GM12801 (cell line): Measurements from ENCODE around the gene TSPYL1.

Source experiments
- TF ChIP-seq, protein P1 (sequence below): IDR thresholded peaks from one replicate; pipeline ENCODE4 v1.5.1; 2011; ENCODE audit warnings: control low read depth; ENCODE audit not compliant: insufficient read length; ENCODE audit errors: extremely low read depth

The TSPYL1 gene

DNA sequence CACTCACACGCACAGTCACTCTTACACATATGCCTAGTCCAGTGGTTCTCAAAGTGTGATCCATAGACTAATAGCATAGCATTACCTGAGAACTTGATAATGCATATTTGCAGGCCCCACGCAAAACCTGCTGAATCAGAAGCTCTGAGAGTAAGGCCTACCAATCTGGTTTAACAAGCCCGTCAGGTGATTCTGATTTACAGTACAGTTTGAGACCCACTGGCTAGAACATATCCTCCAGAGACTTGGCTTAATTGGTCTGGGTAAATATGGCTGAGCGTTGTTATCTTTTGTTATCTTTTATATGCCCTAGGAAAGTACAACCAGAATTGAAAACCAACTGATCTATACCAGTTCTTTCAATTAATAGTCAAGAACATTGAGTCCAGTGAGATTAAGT is 35.4 kb downstream of the TSPYL1 start:
- TF ChIP-seq, protein P1, sequence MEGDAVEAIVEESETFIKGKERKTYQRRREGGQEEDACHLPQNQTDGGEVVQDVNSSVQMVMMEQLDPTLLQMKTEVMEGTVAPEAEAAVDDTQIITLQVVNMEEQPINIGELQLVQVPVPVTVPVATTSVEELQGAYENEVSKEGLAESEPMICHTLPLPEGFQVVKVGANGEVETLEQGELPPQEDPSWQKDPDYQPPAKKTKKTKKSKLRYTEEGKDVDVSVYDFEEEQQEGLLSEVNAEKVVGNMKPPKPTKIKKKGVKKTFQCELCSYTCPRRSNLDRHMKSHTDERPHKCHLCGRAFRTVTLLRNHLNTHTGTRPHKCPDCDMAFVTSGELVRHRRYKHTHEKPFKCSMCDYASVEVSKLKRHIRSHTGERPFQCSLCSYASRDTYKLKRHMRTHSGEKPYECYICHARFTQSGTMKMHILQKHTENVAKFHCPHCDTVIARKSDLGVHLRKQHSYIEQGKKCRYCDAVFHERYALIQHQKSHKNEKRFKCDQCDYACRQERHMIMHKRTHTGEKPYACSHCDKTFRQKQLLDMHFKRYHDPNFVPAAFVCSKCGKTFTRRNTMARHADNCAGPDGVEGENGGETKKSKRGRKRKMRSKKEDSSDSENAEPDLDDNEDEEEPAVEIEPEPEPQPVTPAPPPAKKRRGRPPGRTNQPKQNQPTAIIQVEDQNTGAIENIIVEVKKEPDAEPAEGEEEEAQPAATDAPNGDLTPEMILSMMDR = no peak

DNA sequence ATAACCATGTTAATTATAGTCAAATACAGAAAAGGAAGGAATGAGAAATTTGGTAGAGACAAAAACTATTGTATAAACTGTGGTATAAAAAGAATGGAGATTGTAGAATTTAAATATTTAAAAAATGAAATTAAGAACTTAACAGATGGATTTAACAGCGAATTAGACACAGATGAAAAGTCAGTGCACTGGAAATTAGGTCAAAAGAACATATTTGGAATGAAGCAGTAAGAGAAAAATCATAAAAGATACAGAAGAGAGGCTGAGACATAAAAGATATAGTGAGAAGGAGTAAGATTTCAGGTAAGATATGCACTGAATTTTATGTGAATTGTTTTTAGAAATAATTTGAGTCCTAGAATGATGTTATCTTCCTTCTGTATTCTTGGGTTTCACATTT is 39.9 kb downstream of the TSPYL1 start:
- TF ChIP-seq, protein P1 = no peak

GRCh38 chr6:116239256-116239655 is 40.5 kb downstream of the TSPYL1 start:
- TF ChIP-seq, protein P1 = no peak

GRCh38 chr6:116238083-116238482 is 41.6 kb downstream of the TSPYL1 start:
- TF ChIP-seq, protein P1 = no peak

DNA sequence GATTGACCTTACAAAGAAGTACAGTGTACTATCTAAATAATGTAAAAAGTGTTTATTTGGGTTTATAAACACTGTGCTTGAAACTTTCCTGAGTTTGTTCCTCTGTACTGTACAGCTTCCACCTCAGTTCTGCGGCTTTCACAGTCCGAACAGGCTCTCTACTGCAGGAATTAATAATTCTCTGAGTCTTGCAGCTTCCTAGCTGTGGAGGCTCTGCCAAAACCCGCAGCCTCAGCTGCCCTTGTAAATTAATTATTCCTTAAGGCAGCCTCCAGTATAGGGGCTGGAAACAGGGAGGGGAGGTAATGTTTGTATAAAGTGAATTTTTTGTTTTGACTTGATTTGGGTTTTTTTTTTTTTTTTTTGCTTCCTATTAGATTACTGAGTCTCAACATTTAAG is 45.0 kb downstream of the TSPYL1 start:
- TF ChIP-seq, protein P1 = no peak

- TF ChIP-seq, protein P1 = no peak
Observed at GRCh38 chr6:116229287-116229913, 50.3 kb downstream of the TSPYL1 start.
